Effector CD8-positive, alpha-beta T cell (primary cell): ENCODE data around the gene MCRS1.
"Not testable (repeated sequence)": the region's sequence is repeated elsewhere in the genome, so short reads cannot be mapped to it uniquely, and the experiment has no call there.

ENCODE experiments used
- DNase-seq: peaks from one replicate; lab custom pipeline; 2025; lab: John Stamatoyannopoulos, UW
- total RNA-seq, 4 experiments: gene quantifications; one replicate each; lab custom pipeline; 2026; lab: John Stamatoyannopoulos, UW

Gene MCRS1, protein sequence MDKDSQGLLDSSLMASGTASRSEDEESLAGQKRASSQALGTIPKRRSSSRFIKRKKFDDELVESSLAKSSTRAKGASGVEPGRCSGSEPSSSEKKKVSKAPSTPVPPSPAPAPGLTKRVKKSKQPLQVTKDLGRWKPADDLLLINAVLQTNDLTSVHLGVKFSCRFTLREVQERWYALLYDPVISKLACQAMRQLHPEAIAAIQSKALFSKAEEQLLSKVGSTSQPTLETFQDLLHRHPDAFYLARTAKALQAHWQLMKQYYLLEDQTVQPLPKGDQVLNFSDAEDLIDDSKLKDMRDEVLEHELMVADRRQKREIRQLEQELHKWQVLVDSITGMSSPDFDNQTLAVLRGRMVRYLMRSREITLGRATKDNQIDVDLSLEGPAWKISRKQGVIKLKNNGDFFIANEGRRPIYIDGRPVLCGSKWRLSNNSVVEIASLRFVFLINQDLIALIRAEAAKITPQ
- total RNA-seq = 100 to 126 (median 104) reads per million in 4 experiments

DNA sequence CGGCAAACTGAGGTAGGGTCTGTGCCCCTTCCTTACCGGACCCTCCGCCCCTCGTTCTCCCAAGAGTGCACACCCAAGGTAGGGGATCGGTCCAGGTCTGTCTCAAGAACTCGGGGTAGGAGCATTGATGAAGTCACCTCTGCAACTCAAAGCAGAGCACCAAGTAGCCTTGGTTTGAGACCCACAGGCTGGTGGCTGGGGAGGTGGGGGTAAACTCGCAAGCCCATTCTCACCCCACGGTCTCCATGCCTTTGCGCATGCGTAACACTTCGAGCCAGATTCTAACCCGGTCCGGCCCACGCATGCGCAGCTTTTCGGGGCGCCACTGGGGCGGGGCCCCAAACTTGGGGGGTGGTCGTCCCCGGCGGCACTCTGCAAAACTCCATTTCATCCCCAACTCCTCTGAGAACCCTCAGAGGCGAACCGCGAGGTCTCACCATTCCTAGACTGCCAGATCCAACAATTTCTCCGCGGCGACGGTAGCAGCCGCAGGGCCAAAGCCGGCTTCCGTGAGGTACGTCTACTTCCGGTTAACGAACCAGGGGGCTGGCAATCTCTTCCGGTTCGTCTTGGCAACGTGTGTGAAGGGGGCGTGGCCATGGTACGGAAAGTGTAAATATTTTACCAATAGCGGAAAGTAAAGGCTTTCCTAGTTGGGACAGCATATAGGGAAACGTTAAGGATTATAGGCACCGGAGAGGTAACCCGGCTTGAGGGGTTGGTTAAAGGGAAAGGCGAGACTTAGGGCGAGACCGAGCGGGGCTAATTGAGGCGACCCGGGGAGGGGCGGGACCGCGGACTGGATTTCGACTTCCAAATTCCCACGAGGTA, at the start of gene MCRS1:
Gene MCRS1 (minus strand): TSS at position 532 of the 831 bp plus-strand sequence. CDS start 1,411 bp downstream, outside the sequence.
- peak; percentile 87 for DNase-seq

DNA sequence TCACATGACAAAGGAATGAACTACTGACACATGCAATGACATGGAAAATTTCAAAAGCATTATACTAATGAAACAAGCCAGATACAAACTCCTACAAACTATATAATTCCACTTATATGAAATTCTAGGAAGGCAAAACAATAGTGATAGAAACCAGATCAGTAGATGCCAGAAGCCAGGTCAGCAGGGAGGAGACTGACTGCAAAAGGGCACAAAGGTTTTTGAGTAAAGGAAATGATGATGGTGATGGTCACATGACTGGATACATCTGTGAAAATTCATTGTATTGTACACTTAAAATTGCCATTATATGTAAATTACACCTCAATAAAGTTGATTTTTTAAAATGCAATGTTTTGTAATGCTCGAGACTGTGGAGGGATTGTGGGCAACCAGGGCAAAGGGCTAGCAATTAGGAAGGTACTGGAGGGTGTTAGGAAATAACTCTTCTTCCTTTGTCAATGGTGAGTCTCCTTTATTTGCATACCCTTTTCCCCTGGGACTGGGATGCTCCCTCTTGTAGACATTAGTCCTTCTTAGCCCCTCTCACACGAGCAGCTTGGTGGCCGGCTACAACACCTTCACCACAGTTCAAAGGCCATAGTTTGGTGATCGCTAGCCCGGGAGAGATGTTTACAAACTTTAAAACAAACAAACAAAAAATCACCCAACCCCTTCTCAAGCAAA, 48.7 kb upstream of the MCRS1 start:
- no peak for DNase-seq

DNA sequence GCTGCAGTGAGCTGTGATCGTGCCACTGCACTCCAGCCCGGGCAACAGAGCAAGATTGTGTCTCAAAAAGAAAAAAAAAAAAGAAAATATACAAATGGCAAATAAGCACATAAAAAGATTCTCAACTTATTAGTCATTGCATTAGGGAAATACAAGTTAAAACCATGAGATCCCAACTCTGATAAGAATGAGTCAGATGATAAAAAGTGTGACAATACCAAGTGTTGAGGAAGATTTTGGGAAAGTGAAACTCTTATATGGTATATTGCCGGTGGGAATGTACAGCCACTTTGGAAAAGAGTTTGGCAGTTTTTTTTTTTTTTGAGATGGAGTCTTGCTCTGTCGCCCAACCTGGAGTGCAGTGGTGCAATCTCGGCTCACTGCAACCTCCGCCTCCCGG, 47.8 kb upstream of the MCRS1 start:
- DNase-seq = no peak

DNA sequence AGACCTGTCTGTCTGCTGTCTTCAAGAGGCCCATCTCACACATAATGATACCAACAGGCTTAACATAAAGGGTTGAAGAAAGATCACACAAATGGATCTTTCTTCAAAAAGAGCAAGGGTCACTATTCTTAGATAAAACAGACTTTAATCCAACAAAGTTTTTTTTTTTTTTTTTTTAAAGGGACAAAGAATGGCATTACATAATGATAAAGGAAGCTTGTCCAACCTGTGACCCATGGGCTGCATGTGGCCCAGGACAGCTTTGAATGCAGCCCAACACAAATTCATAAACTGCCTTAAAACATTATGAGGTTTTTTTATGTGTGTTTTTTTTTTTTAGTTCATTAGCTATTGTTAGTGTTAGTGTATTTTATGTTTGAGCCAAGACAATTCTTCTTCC, 44.3 kb upstream of the MCRS1 start:
- no peak for DNase-seq

DNA sequence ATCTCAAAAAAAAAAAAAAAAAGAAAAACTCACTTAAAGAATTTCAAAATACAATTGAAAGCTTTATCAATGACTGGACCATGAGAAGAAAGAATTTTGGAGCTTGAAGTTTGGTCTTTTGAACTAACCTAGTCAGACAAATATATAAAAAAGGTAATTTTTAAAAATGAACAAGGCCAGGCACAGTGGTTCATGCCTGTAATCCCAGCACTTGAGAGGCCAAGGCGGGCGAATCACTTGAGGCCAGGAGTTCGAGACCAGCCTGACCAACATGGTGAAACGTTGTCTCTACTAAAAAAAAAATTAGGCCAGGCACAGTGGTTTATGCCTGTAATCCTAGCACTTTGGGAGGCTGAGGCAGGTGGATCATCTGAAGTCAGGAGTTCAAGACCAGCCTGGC, 42.8 kb upstream of the MCRS1 start:
- DNase-seq = not testable (repeated sequence)

DNA sequence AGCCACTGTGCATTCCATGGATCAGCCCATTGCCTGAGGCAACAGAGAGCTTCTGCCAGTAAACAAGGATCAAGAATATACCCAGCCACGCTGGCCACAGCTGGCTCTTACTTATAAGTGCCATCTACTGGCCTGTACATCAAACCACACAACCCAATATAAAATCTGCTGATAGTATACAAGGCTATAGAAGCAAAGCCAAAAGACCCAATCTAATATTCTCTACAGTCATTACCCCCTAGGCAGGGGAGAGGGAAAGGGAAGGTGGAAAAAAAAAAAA, 41.9 kb upstream of the MCRS1 start:
- DNase-seq = no peak

DNA sequence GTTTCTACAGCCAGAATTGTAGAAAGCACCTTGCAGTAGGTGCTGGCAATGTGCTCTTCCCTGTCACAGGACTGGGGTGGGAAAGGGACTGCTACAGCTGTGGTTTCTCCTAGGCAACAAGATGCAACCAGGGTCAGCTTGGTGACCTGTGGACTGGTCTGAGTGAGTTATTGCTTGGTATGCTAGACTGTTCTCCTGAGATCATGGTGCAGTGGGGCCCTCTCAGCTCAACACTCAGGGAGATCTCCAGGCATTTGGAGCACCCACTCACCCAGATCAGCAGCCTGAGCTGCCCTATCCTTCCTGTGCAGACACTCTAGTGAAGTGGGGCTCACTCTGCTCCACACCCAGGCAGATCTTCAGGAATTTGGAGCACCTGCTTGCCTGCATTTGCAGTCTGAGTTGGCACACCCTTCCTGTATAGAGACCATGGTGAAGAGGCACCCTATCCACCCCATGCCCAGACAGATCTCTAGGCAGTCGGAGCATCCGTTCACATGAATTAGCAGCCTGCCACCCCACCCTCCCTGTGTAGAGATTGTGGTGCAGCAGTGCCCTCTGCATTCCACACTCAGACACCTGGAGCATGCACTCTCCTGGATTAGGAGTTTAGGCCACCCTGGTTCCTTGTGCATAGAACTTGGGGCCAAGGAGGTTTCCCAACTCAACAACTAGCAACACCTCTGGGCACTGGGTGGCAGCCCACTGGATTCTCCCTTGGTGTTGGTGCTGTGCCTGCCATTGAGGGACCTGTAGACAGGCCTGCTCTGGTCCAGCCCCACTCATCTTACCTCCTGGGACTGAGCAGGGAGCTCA, 41.3 kb upstream of the MCRS1 start:
- no peak for DNase-seq

DNA sequence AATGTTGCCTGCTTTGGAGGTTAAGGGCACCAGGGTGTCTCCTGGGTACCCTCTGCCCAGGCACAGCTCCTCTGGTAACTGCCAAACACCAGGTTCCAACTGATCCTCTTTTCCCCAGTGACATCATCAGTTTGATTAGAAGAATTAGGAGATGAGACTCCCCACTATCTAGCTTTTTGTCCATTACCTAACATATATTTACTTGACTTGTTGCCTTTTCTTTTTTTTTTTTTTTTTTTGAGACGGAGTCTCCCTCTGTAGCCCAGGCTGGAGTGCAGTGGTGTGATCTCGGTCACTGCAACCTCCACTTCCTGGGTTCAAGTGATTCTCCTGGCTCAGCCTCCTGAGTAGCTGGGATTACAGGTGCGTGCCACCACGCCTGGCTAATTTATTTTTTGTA, 37.6 kb upstream of the MCRS1 start, which contains the start of gene FAM186B:
Gene FAM186B (minus strand): TSS at position 101 of the 400 bp plus-strand sequence. CDS start 162 bp downstream, outside the sequence.
- not testable (repeated sequence) for DNase-seq

DNA sequence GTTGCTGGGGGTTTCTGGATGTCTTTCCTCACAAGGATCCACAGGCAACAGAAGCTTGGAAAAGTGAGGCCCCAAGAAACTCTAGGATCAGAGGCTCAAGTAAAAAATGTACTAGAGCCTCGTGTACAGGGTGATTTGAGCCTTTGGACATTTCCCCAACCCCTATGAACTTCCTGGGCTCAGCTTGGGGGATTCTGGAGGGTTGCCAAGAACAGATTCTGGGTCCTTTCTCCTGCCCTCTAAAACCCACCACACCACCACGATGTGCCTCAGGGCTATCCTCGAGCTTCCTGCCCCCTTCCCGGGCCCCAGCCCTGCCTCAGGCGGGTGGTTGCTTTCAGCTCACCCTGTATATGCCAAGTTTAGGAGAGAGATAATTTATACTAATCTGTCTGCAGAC, 36.9 kb upstream of the MCRS1 start:
- no peak for DNase-seq

DNA sequence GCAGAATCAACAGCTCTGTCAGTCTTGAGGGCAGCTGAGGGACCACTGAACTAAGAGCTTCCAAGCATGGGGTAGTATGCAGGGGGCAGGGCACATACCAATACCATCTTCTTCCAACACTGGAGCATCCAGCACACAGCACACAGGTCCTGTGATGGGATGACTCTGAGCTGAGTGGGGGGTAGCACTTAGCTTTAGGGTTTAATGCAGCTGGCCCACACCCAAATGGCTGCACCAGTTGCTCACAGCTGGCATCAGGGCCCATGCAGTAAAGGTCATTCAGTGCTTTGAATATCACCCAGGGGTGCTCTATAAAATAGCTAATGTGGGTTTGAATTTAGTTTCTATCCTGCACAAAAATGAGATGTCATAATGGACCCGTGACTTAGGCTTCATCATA, 35.8 kb upstream of the MCRS1 start:
- no peak for DNase-seq

DNA sequence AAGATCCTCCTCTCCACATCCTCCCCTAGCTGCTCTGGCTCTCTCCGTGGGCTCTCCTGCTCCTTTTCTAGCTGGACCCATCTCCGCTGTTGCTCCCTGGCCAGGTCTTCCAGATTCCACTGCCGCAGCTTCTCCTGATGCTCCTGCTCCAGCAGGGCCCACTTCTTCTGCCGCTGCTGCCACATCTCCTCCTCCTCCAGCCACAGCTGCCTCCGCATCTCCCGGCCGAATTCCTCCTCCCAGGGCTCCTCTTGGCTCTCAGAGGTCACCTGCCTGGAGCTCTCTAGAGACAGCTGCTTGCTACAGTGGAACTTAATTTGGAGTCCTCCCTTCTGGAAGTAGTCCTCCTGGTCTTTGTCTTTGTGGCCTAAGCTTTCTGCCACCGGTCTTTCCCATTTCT, 32.0 kb upstream of the MCRS1 start:
- no peak for DNase-seq

DNA sequence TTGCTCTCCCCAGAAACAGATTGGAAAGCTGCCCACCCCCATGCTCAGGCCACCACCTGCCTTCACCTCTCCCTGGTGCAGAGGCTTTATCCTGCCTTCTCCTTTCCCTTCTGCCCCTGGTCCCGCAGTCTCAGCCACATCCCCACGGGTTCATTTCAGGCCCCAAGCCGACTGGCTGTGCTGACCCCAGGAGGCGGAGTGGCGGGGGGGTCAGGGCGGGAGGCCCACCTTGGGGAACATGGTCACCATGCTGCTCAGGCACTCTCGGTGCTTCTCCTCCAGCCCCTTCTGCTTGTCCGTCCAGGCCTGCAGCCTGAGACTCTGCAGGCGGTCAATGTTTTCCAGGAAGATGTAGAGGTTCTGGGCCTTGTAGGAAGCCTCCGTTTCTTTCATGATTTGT, 30.6 kb upstream of the MCRS1 start:
- DNase-seq = no peak

DNA sequence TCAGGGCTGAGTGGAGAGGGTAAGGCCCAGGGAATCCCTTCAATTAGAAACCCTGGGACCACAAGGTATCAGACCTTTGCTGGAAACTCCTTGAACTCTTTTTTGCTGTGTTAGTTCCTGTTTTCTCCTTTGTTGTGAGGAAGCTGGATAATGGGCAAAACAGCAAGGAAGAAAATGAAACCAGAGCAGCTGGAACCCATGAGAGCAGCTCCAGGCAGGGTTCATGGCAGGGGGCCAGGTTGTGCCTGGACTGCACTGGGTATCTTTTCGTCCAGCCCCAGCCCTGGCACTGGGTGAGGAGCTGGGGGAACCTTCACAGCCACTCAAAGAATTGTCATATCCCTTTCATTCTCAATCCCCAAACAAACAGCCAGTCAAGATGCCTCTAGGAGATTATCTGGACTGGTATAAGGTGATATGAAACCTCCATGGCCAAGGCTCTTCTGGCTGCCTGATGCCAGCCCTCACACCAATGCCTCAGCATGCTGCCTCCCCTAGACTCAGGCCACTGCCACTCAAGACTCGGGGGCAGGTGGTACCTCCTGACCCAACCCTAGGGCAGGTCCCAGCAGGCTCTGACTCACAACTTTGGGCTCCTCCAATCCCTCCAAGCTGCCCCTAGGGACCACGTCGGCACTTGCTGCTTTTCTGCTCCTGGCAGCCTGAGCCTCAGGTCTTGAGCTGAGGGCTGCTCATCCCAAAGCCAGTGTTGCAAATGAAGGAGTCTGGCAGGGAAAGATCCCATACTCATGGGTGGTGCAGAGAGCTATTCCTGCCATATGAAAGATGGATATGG, 21.0 kb upstream of the MCRS1 start:
- DNase-seq = no peak

DNA sequence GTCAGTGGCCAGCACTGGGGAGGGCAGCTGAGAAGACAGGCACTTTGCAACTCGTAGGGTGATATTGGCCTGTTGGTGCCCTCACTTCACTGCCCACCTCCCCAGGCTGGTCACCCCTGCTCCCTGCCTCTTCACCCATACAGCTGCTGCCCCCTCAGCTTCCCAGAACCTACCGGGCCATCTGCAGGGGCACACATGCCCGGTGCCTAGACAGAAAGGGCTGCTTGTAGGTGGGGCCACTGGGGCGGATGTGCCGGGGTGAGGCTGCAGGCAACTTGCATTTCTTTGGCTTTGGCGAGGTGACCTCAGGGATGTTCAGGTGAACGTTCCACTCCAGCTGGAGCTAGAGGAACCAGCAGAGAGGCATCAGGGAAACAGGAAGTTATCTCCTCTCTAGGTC, 20.3 kb upstream of the MCRS1 start:
- no peak for DNase-seq

DNA sequence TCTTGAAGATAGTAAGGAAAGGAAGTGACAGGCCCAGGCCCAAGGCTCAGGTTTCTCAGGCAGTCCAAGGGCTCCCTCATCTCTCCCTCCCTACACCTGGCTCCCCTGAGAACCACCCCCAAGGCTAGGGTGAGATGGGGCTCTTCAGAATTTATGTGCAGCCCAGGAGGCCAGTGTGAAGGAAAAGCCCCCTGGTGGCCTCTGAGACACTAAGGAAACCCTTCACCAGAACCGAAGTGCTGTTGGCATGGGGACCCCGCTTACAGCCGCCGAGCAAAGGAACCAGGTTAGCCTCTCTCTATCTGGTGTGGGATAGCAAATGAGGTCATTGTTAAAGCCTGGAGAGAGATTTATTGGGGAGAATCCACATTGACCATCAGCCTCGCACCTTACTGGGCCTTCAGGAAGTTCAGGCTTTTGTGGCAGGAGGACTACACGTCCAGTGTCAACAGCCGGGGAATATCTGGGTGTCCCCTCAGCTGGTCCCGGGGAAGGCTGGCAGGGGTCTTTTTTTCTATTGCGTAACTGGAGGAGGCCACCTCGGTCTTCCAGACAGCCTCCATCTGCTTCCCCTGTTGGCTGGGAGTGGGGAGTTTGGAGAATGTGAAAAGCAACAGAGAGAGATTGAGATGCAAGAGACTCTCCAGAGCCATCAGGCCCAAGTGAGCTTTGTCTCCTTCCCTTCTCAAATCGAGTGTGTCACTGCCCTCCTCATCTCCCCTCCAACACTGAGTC, 19.4 kb upstream of the MCRS1 start:
- no peak for DNase-seq

DNA sequence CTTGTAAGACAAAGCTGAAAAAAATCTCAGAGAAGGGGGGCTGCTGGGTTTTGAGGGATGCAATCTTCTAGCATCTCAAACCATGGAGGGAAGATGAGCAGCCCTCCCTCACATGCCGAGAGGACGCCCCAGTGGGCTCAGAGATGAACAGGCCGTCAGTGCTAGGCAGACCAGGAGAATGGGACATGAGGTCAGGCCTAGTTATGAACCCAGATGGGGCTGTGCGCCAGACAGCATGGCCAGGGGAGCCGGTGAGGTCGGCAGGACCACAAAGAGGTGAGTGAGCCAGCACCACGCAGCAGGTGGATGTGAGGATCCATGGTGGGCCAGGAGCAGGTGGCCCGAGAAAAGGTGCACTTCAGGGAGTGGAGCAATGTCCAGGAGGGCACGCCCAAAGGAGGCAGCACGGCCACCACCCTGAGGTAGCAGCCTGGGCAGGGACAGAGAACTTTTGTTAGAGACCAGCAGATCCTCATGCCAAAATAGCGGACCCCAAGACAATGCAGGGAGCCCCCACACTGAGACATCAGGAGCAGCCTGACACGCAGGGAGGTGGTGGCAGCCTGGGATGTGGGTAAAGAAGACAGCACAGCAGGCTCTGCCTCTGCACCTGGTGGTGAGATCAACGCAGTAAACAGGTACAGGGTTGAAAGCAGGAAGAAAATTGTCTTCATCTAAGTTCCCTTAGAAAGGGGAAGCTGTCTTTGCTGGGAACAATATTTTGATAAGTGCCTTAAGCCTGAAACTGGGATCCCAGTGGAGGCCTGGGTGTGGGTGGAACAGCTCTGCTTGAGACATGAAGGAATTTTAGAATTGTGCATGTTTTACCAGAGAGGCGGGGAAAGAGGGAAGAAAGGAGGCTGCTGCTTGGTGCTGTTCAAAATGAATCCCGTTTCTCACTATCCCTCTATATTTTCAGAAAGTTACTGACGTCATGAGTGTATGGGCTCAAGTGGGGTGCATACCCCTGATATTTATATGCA, 17.8 kb upstream of the MCRS1 start:
- DNase-seq = no peak

DNA sequence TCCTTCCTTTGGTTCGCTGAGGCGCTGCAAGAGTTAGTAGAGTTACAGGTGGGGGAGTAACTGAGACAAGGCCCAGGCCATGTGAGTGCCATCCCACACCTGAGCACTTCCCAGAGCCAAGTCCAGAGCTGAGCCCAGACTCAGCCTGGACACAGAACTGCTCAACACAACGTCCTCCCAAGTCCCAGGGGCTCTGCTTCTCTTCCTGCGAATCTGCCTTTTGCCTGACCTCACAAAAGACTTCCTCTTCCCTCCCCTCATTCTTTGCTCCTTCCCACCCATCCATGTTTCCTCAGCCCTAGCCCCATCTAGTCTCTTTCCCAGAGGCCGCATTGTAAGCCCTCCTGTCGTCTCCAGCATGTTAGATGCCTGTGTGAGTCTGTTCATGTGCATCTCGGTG, 16.6 kb upstream of the MCRS1 start:
- DNase-seq = no peak

DNA sequence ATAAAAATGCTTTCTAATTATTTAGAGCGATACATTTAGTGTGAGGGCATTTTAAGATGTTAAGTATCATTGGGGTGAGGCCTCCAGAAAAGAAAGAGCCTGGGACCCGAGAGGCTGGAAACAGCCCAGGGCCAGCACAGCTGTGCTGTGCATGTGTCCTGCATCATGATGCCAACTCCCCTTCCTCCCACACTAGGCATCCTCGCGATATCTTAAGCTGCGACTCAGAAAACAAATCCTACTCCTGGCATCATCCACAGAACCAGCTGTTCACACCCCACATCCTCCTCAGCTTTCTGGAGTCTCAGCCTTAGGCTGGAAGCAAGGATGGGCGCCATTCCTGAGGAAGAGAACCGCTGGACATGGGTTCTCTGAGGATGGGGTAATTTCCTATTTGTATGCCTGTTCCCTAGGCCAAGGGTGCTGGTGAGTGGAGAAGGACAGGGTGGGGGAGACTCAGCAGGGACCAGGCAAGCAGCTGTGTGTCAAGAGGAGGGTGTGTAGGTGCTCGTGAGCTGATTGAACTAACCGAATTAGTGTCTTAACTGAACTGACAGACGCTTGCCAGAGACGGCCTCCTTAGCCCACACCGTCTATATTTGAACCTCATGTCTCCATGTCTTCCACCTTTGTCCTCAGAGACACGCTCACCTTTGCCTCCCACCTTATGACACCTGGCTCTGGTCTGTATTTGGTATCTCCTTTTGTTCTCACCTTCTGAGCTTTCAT, 15.6 kb upstream of the MCRS1 start:
- no peak for DNase-seq
